ENCODE results near the gene EHD3.
"Not testable (repeated sequence)": the region's sequence is repeated elsewhere in the genome, so short reads cannot be mapped to it uniquely, and the experiment has no call there.

Gene EHD3

GRCh38 chr2:31256611-31257382, 22.8 kb downstream of the EHD3 start:
- no peak for DNase-seq

GRCh38 chr2:31258351-31258750, 24.4 kb downstream of the EHD3 start:
- DNase-seq = no peak

GRCh38 chr2:31259075-31259474, 25.1 kb downstream of the EHD3 start:
- no peak for DNase-seq

GRCh38 chr2:31260870-31261269, 26.9 kb downstream of the EHD3 start:
- no peak for DNase-seq

GRCh38 chr2:31263636-31264190, 29.8 kb downstream of the EHD3 start:
- DNase-seq = no peak

GRCh38 chr2:31265234-31265633, 31.3 kb downstream of the EHD3 start:
- DNase-seq = no peak

GRCh38 chr2:31266804-31267203, 32.9 kb downstream of the EHD3 start:
- no peak for DNase-seq

GRCh38 chr2:31267437-31268120, 33.6 kb downstream of the EHD3 start:
- no peak for DNase-seq

- no peak for DNase-seq
Measured at GRCh38 chr2:31268344-31268743, 34.4 kb downstream of the EHD3 start.

- no peak for DNase-seq
Measured at GRCh38 chr2:31269087-31269486, 35.1 kb downstream of the EHD3 start.

GRCh38 chr2:31270131-31270530, 36.2 kb downstream of the EHD3 start:
- DNase-seq = no peak

GRCh38 chr2:31270822-31271231, 36.9 kb downstream of the EHD3 start:
- no peak for DNase-seq

- DNase-seq = no peak
Measured at GRCh38 chr2:31271851-31272267, 37.9 kb downstream of the EHD3 start.

GRCh38 chr2:31274401-31275075, 40.6 kb downstream of the EHD3 start:
- DNase-seq = no peak

- DNase-seq = no peak
Measured at GRCh38 chr2:31275976-31276375, 42.0 kb downstream of the EHD3 start.

- no peak for DNase-seq
Measured at GRCh38 chr2:31277621-31278020, 43.7 kb downstream of the EHD3 start.

GRCh38 chr2:31282634-31283033, 48.7 kb downstream of the EHD3 start:
- DNase-seq = no peak

GRCh38 chr2:31283193-31283919, 49.4 kb downstream of the EHD3 start:
- not testable (repeated sequence) for DNase-seq

- no peak for DNase-seq
Measured at GRCh38 chr2:31284107-31284506, 50.2 kb downstream of the EHD3 start.

GRCh38 chr2:31286230-31286629, 52.3 kb downstream of the EHD3 start:
- DNase-seq = no peak

- no peak for DNase-seq
Measured at GRCh38 chr2:31286961-31287550, 53.1 kb downstream of the EHD3 start.

- no peak for DNase-seq
Measured at GRCh38 chr2:31287654-31288053, 53.7 kb downstream of the EHD3 start.

- no peak for DNase-seq
Measured at GRCh38 chr2:31294196-31294595, 60.2 kb downstream of the EHD3 start.

All from NCI-H2171 (cell line).